HG03520 (cell line): Measurements from ENCODE around the gene PCSK6.

Experiments used
- ATAC-seq: cut with Tn5 transposase; IDR thresholded peaks from one replicate; pipeline ENCODE4 v1.9.1; 2021; ENCODE audit warnings: mild to moderate bottlenecking, moderate library complexity; ENCODE audit not compliant: unreplicated experiment

The PCSK6 gene

DNA sequence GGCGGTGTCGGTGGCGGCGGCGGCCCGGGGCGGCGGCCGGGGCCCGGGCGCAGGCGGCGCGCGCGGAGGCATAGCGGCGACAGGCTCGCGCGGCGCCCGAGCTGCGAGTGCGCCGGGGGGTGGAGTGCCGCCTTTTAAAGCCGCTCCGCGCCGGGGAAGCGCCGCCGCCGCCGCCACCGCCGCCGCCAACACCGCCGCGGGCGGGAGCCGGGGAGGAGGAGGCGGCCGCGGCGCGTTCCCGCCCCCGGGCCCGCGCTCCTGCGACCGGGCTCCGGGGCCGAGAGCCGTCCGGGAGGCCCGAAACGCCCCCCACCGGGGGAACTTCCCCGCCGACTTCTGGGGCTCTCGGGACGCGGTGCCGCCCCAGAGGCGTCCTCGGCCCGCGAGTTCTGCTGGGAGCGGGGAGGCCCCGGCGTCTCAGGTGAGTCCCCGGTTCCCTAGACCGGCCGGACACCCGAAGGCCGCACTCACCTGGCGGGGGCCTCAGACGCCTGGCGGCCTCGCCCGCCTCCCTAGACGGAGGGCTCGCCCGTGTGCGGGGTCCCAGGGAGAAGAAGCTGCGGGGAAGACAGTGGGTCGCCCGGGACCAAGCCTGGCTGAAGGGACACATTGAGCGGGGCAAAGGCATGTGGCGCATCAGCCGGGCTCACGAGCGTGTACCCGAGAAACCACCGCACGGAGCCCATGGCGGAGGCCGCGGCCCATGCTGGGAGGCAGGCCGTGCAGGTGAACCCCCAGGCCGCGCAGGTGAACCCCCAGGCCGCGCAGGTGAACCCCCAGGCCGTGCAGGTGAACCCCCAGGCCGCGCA is at the start of gene PCSK6:
TSS of gene PCSK6 (minus strand) at position 109 of the 809 bp plus-strand sequence. CDS start at position 72, 37 bp downstream.
- ATAC-seq: no peak

DNA sequence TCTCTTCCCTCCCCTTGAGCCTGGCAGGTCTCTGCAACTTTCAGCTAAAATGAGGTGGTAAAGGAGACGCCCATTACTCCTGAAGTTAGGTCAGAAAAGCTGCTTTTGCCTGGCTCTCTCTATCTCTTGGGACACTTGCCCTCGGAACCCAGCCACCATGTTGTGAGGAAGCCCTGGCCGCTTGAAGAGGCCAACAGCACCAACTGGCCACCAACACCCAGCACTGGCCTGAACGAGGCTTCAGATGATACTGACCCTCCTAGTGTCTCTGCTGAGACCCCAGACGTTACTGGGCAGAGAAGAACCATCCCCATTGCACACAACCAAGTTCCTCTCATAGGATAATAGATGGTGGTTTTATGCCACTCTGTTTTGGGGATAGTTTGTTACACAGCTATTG is 49.5 kb upstream of the PCSK6 start:
- ATAC-seq: no peak

DNA sequence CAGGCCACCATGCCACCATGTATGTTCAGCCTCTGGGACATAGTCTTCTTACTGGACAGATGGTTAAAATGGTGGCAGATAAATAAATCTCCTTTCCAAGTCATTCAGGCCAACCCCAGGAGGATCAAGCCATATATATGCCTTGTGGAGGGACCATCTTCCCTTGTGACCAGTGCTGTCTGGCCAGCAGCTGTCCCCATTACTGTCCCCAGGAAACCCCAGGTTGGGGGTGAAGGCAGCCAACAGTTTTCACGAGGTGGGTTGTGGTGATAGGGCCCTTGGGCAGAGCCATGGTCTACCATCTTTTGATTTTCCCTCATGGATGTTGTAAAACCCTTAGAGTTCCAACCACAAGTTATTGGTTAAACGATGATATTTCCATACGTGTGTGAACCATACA is 48.7 kb upstream of the PCSK6 start:
- no peak for ATAC-seq

DNA sequence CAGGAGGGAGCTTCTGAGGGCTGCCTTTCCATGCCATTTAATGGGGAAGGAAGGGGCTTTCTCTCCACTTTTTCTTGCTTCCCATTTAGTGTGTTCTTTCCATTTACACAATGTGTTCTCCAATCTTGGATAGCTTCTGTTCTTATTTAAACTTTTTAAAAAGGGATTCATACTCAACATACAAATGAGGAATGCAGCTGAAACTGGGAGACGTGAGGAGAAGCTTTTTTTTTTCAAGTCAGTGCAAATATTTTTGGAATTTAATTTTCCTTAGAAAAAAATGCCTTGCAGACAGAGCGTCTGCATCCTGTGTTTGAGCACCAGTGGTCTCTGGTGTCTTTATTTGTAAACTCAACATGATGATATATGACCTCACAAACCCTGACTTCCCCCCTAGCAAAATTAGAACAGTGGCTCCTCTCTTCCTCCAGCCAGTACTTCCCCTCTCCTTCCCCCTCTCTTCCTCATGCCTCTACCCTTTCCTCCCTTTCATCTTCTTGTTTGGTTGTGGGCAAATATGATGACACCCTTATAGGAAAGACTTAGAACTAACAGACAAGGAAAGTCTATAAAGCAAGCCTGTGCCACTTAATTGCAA is 48.1 kb upstream of the PCSK6 start:
- no peak for ATAC-seq

DNA sequence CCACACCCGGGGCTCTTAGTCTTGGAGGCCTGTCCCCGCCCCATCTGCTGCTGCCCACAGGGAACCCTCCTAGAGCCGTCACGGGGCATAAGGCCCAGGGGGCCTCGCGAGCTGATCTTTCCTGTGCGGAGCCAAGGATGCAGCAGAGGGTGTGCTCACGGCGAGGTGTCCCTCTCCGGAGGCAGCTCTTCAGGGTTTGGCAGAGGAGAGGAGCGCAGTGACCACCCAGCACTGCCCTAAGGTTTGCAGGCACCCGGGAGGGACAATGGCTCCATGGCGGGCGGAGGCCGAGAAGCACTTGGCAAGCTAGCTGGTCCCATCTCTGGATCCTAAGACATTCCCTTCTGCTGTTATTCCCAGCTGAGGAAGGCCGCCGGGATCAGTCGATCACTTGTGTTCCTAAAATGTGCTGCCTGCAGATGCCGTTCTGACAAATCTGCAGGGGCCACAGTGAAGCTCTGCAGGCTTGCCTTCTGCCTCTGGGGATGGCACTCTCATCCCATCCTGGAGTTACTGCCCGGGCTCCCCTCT is 47.4 kb upstream of the PCSK6 start:
- no peak for ATAC-seq

DNA sequence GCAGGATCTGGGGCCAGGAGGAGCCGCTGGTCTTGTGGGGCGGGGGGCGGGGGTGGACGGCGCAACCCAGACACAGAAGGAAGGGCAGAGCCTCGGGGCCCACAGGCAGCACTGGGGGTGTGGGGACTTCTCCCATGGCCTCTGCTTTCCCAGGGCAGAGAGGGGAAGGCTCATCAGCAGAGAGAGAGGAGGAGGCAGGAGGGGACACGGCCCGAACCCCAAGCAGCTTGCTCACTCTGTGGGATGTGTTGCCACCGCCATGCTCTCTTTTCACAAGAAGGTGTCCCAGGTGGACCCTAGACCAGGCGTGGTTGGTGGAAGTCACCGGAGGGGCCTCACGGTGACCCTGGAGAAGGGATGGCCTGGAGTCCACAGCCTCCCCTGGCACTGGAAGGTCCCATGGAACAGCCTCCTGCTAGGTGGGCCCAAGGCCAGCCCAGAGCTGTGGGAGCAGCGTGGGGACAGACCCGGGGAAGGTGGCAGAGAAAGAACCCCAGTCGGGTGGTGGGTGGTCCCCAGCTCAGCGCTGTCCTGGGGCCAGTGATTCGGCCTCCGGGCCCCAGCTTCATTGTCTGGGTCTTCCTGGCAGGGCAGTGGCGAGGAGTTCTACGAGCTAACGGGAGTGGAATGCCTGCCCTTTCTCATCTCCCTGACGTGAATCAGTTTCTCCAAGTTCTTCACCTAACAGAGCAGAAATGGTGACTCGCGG is 46.8 kb upstream of the PCSK6 start:
- ATAC-seq: no peak

DNA sequence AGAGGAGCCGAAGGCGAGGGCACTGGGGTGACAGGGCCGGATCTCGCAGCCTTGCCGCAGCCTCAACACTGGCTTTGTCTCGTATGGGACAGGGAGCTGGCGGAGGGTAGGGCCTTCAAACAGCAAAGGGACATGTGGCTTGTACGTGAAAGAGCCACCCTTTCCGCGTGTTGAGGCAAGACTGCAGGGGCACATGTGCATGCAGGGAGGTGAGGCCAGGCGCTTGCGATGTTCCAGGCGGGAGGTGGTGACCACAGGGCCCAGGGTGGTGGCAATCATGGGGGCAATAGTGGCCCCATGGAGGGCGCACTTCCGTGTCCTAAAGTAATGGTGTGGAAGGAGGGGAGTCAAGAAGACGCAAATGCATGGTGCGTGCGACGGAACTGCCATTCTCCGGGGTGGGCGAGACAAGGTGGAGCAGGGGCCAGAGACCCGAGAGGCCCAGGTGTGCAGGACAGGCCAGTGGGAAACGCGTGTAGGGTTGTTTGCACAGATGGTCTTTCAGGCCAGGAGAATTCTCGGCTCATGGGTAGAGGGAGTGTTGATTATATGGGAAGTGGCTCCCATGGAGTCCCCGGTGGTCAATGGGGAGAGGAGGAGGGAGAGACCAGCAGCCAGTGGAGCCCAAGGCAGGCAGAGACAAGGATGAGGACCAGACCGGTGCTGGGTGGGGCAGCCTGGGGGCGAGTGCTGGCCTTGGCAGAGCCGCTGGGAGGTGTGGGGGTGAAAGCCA is 45.8 kb upstream of the PCSK6 start:
- no peak for ATAC-seq

DNA sequence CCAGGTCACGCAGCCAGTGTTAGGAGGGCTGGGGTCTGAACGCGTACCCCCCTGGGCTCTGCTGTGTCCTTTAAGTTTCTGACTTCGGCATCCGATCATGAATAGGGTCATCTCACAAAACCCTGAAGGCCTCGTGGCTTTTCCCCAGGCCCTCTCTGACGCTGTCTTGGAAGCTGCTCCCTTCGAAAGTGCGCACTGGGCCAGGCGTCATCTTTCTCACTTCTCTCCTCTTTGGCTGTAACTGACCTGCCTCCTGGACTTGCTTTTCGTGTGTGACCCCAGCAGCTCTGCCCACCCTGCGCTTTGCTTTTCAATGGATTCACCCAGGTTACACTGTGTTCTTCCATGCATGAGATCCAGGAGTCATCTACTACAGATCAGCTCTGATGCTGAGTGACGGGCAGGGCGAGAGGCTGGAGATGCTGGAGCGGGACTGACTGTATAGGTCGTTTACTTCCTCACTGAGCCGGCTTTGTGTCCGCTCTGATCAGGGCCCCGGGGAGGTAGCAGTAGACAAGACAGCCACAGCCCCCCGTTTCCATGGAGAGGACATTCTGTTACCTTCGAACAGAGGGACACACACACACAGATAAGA is 45.0 kb upstream of the PCSK6 start:
- ATAC-seq: no peak

DNA sequence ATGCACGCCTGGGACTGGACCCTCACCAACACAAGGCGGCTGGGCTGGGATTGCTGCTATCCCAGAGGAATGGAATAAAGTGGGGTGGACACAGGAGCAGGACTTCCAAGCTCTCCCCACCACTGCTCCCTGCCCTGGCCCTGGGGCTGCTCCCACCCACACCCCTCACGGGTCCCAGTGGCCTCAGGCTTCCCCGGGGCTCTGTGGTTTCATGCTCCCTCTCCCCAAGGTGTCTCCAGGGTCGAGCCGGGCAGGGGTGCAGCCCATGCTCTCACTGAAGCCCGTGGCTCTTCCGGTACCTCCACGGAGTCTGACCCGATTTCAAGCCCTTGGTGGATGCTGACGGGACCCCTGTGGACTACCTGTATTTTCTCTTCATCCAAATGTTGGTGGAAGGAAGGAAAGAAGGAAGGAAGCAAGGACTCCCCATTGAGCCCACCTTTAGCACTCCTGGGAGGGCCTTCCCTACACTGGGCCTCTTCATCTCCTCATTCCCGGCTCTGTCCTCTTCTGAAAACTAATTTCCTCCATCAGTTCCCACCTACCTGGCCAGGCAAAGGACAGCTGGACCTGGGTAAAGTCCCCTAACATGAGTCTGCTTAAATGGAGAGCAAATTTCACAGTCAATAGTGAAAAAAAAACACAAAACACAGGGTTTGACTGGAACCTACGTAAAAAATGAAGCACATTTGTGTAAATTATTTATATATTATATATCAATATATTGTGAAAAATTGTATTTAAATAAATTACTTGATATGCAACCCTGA is 44.0 kb upstream of the PCSK6 start:
- ATAC-seq: no peak

DNA sequence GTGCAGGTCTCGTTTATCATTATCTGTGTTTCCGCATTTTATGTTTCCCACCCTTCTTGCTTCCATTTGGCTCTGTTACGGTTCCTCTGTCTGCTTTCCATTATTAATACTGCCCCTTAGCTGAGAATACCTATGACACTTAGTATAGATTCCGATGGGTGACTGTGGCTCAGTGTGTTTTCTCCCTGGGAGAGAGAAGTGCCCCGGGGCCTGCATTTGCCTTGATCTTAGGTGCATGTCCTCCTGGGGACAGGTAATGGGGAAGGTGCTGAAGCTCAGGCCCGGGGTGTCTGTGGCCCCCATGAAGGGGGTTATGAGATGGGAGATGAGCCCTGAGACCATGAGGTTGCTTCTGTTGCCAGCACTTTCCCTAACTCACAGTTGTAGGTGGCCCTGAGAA is 43.4 kb upstream of the PCSK6 start:
- no peak for ATAC-seq

DNA sequence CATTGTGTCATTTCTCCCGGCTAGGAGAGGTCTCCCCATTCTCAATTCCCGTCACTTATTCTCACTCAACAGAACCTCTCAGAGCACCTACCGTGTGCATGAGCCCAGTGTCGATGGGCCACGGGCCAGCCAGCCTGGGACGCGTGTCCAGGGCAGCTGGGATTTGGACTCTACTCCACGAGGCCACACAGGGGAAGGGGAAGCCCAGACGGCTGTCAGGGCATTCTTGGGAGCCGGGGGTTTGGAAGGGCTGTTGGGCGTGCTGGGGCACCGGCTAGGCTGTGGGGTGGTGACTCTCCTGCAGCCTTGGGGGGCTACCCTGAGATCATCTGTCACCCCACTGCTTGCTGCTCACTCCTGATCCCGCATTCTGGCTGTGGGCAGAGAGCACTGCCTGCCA is 41.7 kb upstream of the PCSK6 start:
- no peak for ATAC-seq

DNA sequence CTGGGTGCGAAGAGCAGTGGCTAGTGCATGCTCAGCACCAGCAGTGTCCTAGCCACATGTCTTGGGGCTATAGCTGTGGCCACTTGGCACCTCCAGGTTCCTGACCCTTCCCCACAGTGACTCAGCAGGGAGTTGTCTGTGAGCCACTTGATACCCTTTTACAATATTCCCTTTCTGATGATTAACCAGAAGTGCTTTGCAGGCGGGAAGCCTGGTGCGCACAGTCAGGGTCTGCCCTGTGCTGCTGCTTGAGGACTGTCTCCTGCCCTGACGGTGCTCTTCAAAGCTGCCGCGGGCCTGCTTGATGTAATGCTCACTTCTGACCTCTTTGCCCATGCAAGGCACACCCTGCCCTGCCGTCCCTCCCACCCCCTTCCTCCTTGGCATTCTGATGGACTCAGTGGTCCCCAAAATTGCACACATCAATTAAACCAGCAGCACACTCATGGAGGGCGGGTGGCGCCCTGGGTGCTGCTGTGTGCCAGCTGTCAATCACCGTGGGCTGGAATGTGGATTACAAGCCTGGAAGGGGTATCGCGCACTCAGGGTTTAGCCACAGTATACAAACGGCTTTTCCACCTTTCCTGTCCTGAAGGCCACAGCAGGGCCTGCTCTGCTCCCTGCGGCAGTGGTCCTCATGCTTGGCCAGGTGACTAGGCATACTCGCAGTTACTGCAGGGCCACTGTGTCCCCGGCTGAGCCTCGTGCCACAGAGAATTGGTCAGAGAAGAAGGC is 40.9 kb upstream of the PCSK6 start:
- no peak for ATAC-seq

DNA sequence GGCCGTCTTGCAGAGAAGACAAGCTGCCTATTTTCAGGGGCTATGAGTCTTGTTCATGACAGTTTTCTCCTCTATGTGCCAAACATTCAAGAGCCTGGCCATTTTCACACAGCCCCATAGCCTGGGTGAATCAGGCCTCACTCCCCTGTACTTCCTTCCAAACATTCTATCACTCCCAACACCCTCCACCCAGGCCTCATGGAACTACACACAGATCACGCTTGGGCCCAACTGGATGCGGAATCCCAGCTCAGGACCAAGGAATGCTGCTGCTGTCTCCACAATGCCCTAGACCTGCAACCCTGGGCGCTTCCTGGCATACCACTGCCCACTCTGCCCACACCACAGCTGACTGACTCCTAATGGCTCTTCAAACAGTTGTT is 39.4 kb upstream of the PCSK6 start:
- ATAC-seq: no peak

DNA sequence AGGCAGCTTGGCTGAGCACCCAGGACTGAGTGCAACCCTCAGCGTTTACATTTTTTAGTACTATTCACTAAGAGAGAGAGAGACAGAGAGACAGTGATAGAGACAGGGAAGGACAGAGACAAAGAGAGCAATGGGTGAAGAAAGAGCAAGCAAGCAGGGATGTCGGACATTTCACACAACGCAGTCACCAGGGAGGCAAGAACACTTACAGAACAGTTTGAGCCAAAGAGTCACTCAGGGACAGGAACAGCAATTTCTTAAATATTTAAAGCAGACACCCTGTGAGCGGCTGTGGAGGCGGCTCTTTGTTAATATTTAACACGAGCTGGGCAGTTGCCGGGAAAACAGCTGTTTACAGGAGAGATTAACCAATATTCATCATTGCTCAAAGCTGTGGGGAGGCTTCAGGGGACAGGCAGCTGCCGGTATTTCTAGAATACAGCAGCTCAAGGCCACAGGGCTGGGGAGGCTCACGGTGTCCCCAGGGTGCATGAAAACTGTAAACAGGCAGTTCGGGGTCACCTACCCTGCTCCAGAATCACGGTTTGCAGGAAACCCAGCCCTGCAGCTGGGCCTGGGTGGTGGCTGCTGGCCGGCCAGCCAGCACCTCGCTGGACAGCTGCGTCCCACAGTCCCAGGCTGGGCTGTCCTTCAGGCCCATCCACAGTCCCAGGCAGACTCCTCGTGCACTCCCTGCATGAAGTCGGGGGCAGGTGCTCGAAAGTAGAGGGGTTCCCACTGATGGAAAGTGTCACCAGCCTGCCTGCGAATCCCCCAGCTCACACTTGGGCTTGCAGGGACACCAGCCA is 38.8 kb upstream of the PCSK6 start:
- no peak for ATAC-seq

DNA sequence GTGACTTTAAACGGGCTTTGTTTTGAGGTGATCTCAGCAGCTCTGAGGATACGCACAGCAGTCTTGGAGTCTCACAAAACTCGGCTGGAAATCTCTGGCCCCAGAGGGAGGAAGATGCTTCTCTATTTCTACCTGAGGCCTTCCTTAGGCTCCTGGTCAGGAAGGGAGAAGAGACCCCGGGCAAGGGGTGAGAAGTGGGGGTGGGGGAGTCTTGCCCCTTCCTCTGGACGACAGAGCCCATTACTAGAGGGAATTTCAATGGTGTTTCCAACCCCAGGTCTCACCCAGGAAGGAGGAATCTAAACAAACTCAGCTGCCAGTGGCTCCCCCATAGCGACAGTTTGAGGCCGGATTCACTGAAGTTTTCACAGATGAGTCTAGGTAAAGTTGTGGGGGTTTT is 37.4 kb upstream of the PCSK6 start:
- ATAC-seq: no peak

DNA sequence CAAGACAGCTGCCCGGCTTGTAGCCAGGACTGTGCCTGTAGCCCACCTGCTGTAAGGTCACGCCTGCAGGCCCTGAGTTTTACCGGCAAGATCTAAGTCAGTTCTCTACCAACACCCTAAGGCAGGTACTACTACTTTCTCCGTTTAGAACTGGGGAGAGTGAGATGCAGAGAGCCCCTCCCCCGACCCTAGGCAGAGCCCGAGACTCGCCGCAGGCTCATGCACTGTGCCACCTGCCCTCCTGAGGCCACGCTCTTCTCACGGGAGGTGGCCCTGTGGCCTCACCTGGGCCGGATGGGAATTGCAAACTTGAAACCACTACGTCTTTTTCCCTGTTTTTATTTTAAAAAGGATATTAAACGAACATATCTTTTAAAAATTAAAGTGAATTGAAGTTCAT is 36.9 kb upstream of the PCSK6 start:
- ATAC-seq: no peak

DNA sequence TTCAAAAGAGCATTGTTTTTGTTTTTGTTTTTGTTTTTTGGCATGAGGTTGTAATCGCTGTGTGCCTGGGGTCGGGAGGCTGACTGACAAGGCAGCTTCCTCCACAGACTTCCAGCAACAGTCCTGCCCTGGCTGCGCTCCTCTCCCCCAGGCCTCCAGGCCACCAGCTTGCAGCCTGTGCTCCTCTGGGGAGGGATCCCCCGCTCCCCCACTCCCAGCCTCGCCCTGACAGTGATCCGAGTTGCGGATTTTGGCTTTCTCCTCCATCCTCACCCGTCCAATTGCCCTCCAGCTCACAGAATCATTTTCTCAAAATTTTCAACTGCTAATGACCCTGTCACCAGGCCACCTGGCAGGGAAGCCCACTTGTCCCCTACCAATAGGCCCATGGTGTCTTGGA is 36.5 kb upstream of the PCSK6 start:
- no peak for ATAC-seq

DNA sequence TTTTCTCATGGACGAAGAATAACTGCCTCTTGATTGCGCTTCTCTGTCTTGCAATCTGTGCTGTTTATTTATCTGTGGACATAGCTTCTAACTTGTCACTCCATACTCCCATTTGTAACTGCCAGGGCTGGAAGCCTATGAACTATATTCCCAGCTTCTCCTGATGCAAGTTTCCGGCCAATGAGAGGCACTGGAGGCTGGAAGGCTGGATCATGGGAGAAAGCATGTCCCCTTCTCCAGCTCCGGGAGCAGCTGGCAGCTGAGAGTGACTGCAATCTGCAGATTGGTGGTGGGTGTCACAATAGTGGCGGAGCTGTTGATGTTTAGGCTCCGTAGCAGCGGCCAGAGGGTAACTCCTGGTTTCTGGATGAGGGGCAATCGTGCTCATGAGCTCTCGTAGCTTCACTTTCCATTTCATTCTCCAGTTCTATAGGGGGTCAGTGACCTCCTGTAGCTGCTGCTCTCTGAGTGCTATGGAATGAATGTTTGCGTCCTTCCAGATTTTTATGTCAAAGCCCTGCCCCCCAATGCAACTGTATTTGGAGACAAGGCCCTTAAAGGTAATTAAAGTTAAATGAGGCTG is 35.7 kb upstream of the PCSK6 start:
- no peak for ATAC-seq
